ENCODE results near the gene ETFRF1.

Gene ETFRF1

DNA sequence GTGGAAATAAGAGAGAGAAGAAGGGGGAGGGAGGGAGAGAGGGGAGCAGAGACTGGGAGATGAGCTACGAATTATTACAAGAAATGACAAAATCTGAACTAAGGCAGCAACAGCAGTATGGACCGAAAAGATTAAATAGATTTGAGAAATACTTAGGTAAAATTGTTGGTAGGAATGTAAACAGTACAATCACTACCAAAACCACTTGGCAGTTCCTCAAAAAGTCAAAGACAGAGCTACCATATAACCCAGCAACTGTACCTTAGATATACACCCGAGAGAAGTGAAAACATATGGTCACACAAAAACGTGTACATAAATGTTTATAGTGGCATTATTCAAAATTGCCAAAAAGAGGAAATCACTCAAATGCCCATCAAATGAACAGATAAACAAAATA lies 41.6 kb downstream of the ETFRF1 start:
- H3K36me3 ChIP-seq (ENCODE audit: insufficient read depth, low read length): peaks cover 50% of the 10 kb centered on the region
- no peaks in the 10 kb centered on the region for H3K9me2 ChIP-seq (ENCODE audit: low read depth, low read length)
- H3K27me3 ChIP-seq (ENCODE audit: insufficient read depth, low read length): no peaks in the 10 kb centered on the region
- no peaks in the 10 kb centered on the region for H3F3A ChIP-seq (ENCODE audit: insufficient read depth, low read length)
- H3K27ac ChIP-seq (ENCODE audit: low read depth, low read length, poor library complexity, severe bottlenecking): no peak overlapping the region
- no peak overlapping the region for H3K4me2 ChIP-seq (ENCODE audit: low read length)
- H4K20me1 ChIP-seq (ENCODE audit: insufficient read depth, low read length): no peaks in the 10 kb centered on the region
- no peak overlapping the region for H3K4me3 ChIP-seq (ENCODE audit: low read depth, low read length, poor library complexity, severe bottlenecking)
- peaks cover 30% of the 10 kb centered on the region for H3K79me2 ChIP-seq (ENCODE audit: insufficient read depth, low read length)
- H3K4me1 ChIP-seq (ENCODE audit: insufficient read depth, low read length, severe bottlenecking): peaks cover 8% of the 10 kb centered on the region
- TF ChIP-seq, protein P1, sequence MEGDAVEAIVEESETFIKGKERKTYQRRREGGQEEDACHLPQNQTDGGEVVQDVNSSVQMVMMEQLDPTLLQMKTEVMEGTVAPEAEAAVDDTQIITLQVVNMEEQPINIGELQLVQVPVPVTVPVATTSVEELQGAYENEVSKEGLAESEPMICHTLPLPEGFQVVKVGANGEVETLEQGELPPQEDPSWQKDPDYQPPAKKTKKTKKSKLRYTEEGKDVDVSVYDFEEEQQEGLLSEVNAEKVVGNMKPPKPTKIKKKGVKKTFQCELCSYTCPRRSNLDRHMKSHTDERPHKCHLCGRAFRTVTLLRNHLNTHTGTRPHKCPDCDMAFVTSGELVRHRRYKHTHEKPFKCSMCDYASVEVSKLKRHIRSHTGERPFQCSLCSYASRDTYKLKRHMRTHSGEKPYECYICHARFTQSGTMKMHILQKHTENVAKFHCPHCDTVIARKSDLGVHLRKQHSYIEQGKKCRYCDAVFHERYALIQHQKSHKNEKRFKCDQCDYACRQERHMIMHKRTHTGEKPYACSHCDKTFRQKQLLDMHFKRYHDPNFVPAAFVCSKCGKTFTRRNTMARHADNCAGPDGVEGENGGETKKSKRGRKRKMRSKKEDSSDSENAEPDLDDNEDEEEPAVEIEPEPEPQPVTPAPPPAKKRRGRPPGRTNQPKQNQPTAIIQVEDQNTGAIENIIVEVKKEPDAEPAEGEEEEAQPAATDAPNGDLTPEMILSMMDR (IDR thresholded peaks at IDR 0.05; ENCODE audit: low read length): no peak
- TF ChIP-seq EZH2 (IDR thresholded peaks at IDR 0.05; ENCODE audit: borderline replicate concordance, low read length): no peak
- H3K9ac ChIP-seq (ENCODE audit: low read length): no peak overlapping the region
- no peaks in the 10 kb centered on the region for H3K9me3 ChIP-seq (ENCODE audit: low read length)
- no peak overlapping the region for H2AFZ ChIP-seq (ENCODE audit: low read length)

- no peak overlapping the region for H2AFZ ChIP-seq (ENCODE audit: low read length)
- H3K9ac ChIP-seq (ENCODE audit: low read length): no peak overlapping the region
- no peak for TF ChIP-seq EZH2 (IDR thresholded peaks at IDR 0.05; ENCODE audit: borderline replicate concordance, low read length)
- TF ChIP-seq, protein P1 (IDR thresholded peaks at IDR 0.05; ENCODE audit: low read length): peak; percentile 72
- H3K4me1 ChIP-seq (ENCODE audit: insufficient read depth, low read length, severe bottlenecking): peaks cover 8% of the 10 kb centered on the region
- no peaks in the 10 kb centered on the region for H3K9me3 ChIP-seq (ENCODE audit: low read length)
- peak overlapping the region; percentile 6 for H3K27ac ChIP-seq (ENCODE audit: low read depth, low read length, poor library complexity, severe bottlenecking)
- no peaks in the 10 kb centered on the region for H3K9me2 ChIP-seq (ENCODE audit: low read depth, low read length)
- peaks cover 57% of the 10 kb centered on the region for H3K36me3 ChIP-seq (ENCODE audit: insufficient read depth, low read length)
- H4K20me1 ChIP-seq (ENCODE audit: insufficient read depth, low read length): no peaks in the 10 kb centered on the region; the same call in 1 of the 2 replicates
- no peaks in the 10 kb centered on the region for H3K27me3 ChIP-seq (ENCODE audit: insufficient read depth, low read length)
- H3F3A ChIP-seq (ENCODE audit: insufficient read depth, low read length): 0 out of 2 replicates have a peak, but pooled peaks cover 7% of the 10 kb centered on the region
- H3K4me3 ChIP-seq (ENCODE audit: low read depth, low read length, poor library complexity, severe bottlenecking): no peak overlapping the region
- H3K4me2 ChIP-seq (ENCODE audit: low read length): peak overlapping the region; percentile 13; the same call in 1 of the 2 replicates
- peaks cover 25% of the 10 kb centered on the region; the same call in 1 of the 2 replicates for H3K79me2 ChIP-seq (ENCODE audit: insufficient read depth, low read length)
These were observed 46.4 kb downstream of the ETFRF1 start for GRCh38 chr12:25241167-25242020.

DNA sequence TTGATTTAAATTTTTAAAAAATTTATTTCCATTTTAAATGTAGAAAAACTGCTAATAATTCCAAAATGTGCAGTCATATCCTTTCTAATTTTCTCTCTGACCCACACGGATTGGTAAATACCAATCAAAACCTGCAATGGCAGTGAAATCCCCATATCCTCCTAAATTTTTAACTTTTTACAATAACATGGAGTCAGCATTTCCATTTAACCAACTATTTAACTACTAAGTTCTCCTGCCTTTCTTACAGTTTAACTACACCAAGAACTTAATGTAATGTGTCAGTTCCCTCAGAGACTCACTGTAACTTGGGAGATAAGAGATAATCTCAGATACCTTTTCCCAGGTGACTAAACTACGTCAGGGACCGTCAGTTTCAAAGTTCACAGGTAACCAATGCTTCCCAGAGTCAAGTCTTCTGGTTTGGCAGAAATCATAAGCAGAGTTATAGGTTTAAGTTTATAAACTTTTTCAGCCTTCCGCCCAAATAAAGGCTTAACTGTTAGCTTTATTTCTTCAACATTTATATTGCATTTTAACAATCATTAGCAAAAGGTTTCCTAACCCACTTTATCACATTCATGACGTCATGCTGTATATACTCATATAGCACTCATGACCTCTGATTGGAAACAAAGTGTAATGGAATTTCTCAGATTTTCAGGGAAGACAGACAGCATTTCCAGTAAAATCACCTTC lies 48.1 kb downstream of the ETFRF1 start:
- 0 out of 2 replicates have a peak, but pooled peaks cover 7% of the 10 kb centered on the region for H3F3A ChIP-seq (ENCODE audit: insufficient read depth, low read length)
- peaks cover 39% of the 10 kb centered on the region for H3K79me2 ChIP-seq (ENCODE audit: insufficient read depth, low read length)
- no peak overlapping the region for H3K4me2 ChIP-seq (ENCODE audit: low read length)
- H3K36me3 ChIP-seq (ENCODE audit: insufficient read depth, low read length): peaks cover 42% of the 10 kb centered on the region
- TF ChIP-seq EZH2 (IDR thresholded peaks at IDR 0.05; ENCODE audit: borderline replicate concordance, low read length): no peak
- TF ChIP-seq, protein P1 (IDR thresholded peaks at IDR 0.05; ENCODE audit: low read length): no peak
- no peak overlapping the region for H3K4me3 ChIP-seq (ENCODE audit: low read depth, low read length, poor library complexity, severe bottlenecking)
- no peaks in the 10 kb centered on the region; the same call in 1 of the 2 replicates for H4K20me1 ChIP-seq (ENCODE audit: insufficient read depth, low read length)
- H3K27me3 ChIP-seq (ENCODE audit: insufficient read depth, low read length): no peaks in the 10 kb centered on the region
- no peak overlapping the region for H2AFZ ChIP-seq (ENCODE audit: low read length)
- no peaks in the 10 kb centered on the region for H3K9me2 ChIP-seq (ENCODE audit: low read depth, low read length)
- no peak overlapping the region for H3K27ac ChIP-seq (ENCODE audit: low read depth, low read length, poor library complexity, severe bottlenecking)
- no peak overlapping the region for H3K9ac ChIP-seq (ENCODE audit: low read length)
- H3K9me3 ChIP-seq (ENCODE audit: low read length): no peaks in the 10 kb centered on the region
- peaks cover 8% of the 10 kb centered on the region for H3K4me1 ChIP-seq (ENCODE audit: insufficient read depth, low read length, severe bottlenecking)
